Measurements from ENCODE around the gene ARID1B.

GRCh38 chr6:157164972-157165371 is 387.8 kb downstream of the ARID1B start:
- TF ChIP-seq, protein P1, sequence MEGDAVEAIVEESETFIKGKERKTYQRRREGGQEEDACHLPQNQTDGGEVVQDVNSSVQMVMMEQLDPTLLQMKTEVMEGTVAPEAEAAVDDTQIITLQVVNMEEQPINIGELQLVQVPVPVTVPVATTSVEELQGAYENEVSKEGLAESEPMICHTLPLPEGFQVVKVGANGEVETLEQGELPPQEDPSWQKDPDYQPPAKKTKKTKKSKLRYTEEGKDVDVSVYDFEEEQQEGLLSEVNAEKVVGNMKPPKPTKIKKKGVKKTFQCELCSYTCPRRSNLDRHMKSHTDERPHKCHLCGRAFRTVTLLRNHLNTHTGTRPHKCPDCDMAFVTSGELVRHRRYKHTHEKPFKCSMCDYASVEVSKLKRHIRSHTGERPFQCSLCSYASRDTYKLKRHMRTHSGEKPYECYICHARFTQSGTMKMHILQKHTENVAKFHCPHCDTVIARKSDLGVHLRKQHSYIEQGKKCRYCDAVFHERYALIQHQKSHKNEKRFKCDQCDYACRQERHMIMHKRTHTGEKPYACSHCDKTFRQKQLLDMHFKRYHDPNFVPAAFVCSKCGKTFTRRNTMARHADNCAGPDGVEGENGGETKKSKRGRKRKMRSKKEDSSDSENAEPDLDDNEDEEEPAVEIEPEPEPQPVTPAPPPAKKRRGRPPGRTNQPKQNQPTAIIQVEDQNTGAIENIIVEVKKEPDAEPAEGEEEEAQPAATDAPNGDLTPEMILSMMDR (IDR thresholded peaks at IDR 0.05; ENCODE audit: low read depth, low read length, missing input control): no peak
- TF ChIP-seq MAX (IDR thresholded peaks at IDR 0.05) (no peak), JUND (IDR thresholded peaks at IDR 0.05) (no peak), TAF1 (conservative IDR thresholded peaks at IDR 0.05) (no peak), GABPA (IDR thresholded peaks at IDR 0.05 in 1 of 2, conservative IDR thresholded peaks at IDR 0.05 in 1 of 2) (no peak), SP1 (IDR thresholded peaks at IDR 0.05) (no peak), YY1 (IDR thresholded peaks at IDR 0.05) (no peak)
- TF ChIP-seq, protein P2, sequence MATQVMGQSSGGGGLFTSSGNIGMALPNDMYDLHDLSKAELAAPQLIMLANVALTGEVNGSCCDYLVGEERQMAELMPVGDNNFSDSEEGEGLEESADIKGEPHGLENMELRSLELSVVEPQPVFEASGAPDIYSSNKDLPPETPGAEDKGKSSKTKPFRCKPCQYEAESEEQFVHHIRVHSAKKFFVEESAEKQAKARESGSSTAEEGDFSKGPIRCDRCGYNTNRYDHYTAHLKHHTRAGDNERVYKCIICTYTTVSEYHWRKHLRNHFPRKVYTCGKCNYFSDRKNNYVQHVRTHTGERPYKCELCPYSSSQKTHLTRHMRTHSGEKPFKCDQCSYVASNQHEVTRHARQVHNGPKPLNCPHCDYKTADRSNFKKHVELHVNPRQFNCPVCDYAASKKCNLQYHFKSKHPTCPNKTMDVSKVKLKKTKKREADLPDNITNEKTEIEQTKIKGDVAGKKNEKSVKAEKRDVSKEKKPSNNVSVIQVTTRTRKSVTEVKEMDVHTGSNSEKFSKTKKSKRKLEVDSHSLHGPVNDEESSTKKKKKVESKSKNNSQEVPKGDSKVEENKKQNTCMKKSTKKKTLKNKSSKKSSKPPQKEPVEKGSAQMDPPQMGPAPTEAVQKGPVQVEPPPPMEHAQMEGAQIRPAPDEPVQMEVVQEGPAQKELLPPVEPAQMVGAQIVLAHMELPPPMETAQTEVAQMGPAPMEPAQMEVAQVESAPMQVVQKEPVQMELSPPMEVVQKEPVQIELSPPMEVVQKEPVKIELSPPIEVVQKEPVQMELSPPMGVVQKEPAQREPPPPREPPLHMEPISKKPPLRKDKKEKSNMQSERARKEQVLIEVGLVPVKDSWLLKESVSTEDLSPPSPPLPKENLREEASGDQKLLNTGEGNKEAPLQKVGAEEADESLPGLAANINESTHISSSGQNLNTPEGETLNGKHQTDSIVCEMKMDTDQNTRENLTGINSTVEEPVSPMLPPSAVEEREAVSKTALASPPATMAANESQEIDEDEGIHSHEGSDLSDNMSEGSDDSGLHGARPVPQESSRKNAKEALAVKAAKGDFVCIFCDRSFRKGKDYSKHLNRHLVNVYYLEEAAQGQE (IDR thresholded peaks at IDR 0.05): no peak
- TF ChIP-seq, protein P3, sequence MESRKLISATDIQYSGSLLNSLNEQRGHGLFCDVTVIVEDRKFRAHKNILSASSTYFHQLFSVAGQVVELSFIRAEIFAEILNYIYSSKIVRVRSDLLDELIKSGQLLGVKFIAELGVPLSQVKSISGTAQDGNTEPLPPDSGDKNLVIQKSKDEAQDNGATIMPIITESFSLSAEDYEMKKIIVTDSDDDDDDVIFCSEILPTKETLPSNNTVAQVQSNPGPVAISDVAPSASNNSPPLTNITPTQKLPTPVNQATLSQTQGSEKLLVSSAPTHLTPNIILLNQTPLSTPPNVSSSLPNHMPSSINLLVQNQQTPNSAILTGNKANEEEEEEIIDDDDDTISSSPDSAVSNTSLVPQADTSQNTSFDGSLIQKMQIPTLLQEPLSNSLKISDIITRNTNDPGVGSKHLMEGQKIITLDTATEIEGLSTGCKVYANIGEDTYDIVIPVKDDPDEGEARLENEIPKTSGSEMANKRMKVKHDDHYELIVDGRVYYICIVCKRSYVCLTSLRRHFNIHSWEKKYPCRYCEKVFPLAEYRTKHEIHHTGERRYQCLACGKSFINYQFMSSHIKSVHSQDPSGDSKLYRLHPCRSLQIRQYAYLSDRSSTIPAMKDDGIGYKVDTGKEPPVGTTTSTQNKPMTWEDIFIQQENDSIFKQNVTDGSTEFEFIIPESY (IDR thresholded peaks at IDR 0.05): no peak

All from liver (tissue), 3 donors.